HUES6 (cell line): Measurements from ENCODE around the gene ZC2HC1B.

ENCODE experiments used
- H3K27ac ChIP-seq: 2 replicates; pipeline ENCODE4 v1.7.0; 2013; ENCODE audit warnings: low read depth, mild to moderate bottlenecking, low read length, inconsistent platforms
- H3K27me3 ChIP-seq: 2 replicates; pipeline ENCODE4 v1.6.1; 2013; ENCODE audit warnings: low read length; ENCODE audit not compliant: control insufficient read depth, insufficient read depth
- H3K36me3 ChIP-seq: 2 replicates; pipeline ENCODE4 v1.6.1; 2013; ENCODE audit warnings: low read length; ENCODE audit not compliant: control insufficient read depth, insufficient read depth
- H3K4me1 ChIP-seq: 2 replicates; pipeline ENCODE4 v1.6.1; 2013; ENCODE audit warnings: low read length; ENCODE audit not compliant: control insufficient read depth, insufficient read depth
- H3K4me3 ChIP-seq: 2 replicates; pipeline ENCODE4 v1.5.1; 2013; ENCODE audit warnings: low read depth, low read length
- H3K9ac ChIP-seq: one replicate; pipeline ENCODE4 v1.6.1; 2013; ENCODE audit warnings: mild to moderate bottlenecking, low read length
- H3K9me3 ChIP-seq: 2 replicates; pipeline ENCODE4 v1.6.1; 2013; ENCODE audit warnings: low read depth, low read length; ENCODE audit not compliant: control insufficient read depth, insufficient read depth

ZC2HC1B gene

GRCh38 chr6:143963158-143963919 lies 99.1 kb downstream of the ZC2HC1B start:
- peaks cover 75% of the 10 kb centered on the region for H3K4me1 ChIP-seq
- H3K4me3 ChIP-seq = no peak overlapping the region
- no peaks in the 10 kb centered on the region for H3K36me3 ChIP-seq
- H3K27ac ChIP-seq = no peak overlapping the region
- H3K27me3 ChIP-seq = peaks cover 100% of the 10 kb centered on the region
- H3K9me3 ChIP-seq = no peaks in the 10 kb centered on the region
- no peak overlapping the region for H3K9ac ChIP-seq

- H3K4me3 ChIP-seq = no peak overlapping the region
- H3K36me3 ChIP-seq = no peaks in the 10 kb centered on the region
- H3K9ac ChIP-seq = no peak overlapping the region
- peaks cover 67% of the 10 kb centered on the region for H3K4me1 ChIP-seq
- peaks cover 100% of the 10 kb centered on the region for H3K27me3 ChIP-seq
- H3K27ac ChIP-seq = no peak overlapping the region
- H3K9me3 ChIP-seq = no peaks in the 10 kb centered on the region
These were observed 100.4 kb downstream of the ZC2HC1B start for GRCh38 chr6:143964674-143965081.

GRCh38 chr6:143965503-143966171 lies 101.4 kb downstream of the ZC2HC1B start:
- Histone ChIP-seq H3K9me3 (no peaks in the 10 kb centered on the region), H3K4me1 (peaks cover 59% of the 10 kb centered on the region), H3K27ac (no peak overlapping the region), H3K27me3 (peaks cover 100% of the 10 kb centered on the region), H3K36me3 (no peaks in the 10 kb centered on the region), H3K9ac (no peak overlapping the region), H3K4me3 (no peak overlapping the region)

GRCh38 chr6:143966312-143966711 lies 102.0 kb downstream of the ZC2HC1B start:
- H3K27me3 ChIP-seq = peaks cover 100% of the 10 kb centered on the region
- H3K9ac ChIP-seq = no peak overlapping the region
- H3K27ac ChIP-seq = no peak overlapping the region
- H3K4me3 ChIP-seq = no peak overlapping the region
- H3K36me3 ChIP-seq = no peaks in the 10 kb centered on the region
- peaks cover 59% of the 10 kb centered on the region for H3K4me1 ChIP-seq
- H3K9me3 ChIP-seq = no peaks in the 10 kb centered on the region

GRCh38 chr6:143967706-143968376 lies 103.6 kb downstream of the ZC2HC1B start:
- H3K9me3 ChIP-seq = no peaks in the 10 kb centered on the region
- H3K27me3 ChIP-seq = peaks cover 100% of the 10 kb centered on the region
- H3K4me1 ChIP-seq = peaks cover 58% of the 10 kb centered on the region
- H3K36me3 ChIP-seq = no peaks in the 10 kb centered on the region
- no peak overlapping the region for H3K27ac ChIP-seq
- no peak overlapping the region for H3K9ac ChIP-seq
- H3K4me3 ChIP-seq = no peak overlapping the region

GRCh38 chr6:143969077-143969476 lies 104.8 kb downstream of the ZC2HC1B start:
- Histone ChIP-seq H3K36me3 (no peaks in the 10 kb centered on the region), H3K27me3 (peaks cover 98% of the 10 kb centered on the region), H3K4me1 (peaks cover 58% of the 10 kb centered on the region), H3K9me3 (no peaks in the 10 kb centered on the region), H3K27ac (no peak overlapping the region), H3K9ac (no peak overlapping the region), H3K4me3 (no peak overlapping the region)

GRCh38 chr6:143970456-143971218 lies 106.4 kb downstream of the ZC2HC1B start:
- Histone ChIP-seq H3K4me3 (no peak overlapping the region), H3K9me3 (no peaks in the 10 kb centered on the region), H3K27me3 (peaks cover 98% of the 10 kb centered on the region), H3K36me3 (no peaks in the 10 kb centered on the region), H3K4me1 (peaks cover 57% of the 10 kb centered on the region), H3K9ac (no peak overlapping the region), H3K27ac (no peak overlapping the region)

GRCh38 chr6:143971482-143972205 lies 107.4 kb downstream of the ZC2HC1B start:
- H3K4me3 ChIP-seq = no peak overlapping the region
- no peaks in the 10 kb centered on the region for H3K9me3 ChIP-seq
- peaks cover 95% of the 10 kb centered on the region for H3K27me3 ChIP-seq
- H3K9ac ChIP-seq = no peak overlapping the region
- no peaks in the 10 kb centered on the region for H3K36me3 ChIP-seq
- H3K4me1 ChIP-seq = peaks cover 53% of the 10 kb centered on the region
- no peak overlapping the region for H3K27ac ChIP-seq

GRCh38 chr6:143973097-143973966 lies 109.1 kb downstream of the ZC2HC1B start:
- Histone ChIP-seq H3K27me3 (peaks cover 87% of the 10 kb centered on the region), H3K27ac (no peak overlapping the region), H3K4me1 (peaks cover 53% of the 10 kb centered on the region), H3K4me3 (peak overlapping the region; percentile 44), H3K36me3 (no peaks in the 10 kb centered on the region), H3K9ac (peak overlapping the region; percentile 28), H3K9me3 (no peaks in the 10 kb centered on the region)
